IPS DF 6.9 (cell line): ENCODE data around the gene GIMAP7.
"Not testable (repeated sequence)": the region's sequence is repeated elsewhere in the genome, so short reads cannot be mapped to it uniquely, and the experiment has no call there.

Experiments used
- DNase-seq: peaks from one replicate; pipeline ENCODE4 v3.0.0-alpha.2; 2013; ENCODE audit warnings: low read depth, low spot score
- H3K27ac ChIP-seq: one replicate; pipeline ENCODE4 v1.5.1; 2013; ENCODE audit warnings: low read length, control low read depth
- H3K27me3 ChIP-seq: 2 replicates; pipeline ENCODE4 v1.6.1; 2013; ENCODE audit warnings: mild to moderate bottlenecking, low read length; ENCODE audit not compliant: control insufficient read depth, insufficient read depth
- H3K36me3 ChIP-seq: 2 replicates; pipeline ENCODE4 v1.6.1; 2013; ENCODE audit warnings: low read length; ENCODE audit not compliant: control insufficient read depth, insufficient read depth
- H3K4me1 ChIP-seq: 2 replicates; pipeline ENCODE4 v1.6.1; 2013; ENCODE audit warnings: low read length; ENCODE audit not compliant: control insufficient read depth, insufficient read depth
- H3K4me3 ChIP-seq: 2 replicates; pipeline ENCODE4 v1.5.1; 2013; ENCODE audit warnings: mild to moderate bottlenecking, low read length
- H3K9me3 ChIP-seq: 2 replicates; pipeline ENCODE4 v1.6.1; 2013; ENCODE audit warnings: low read length, inconsistent platforms; ENCODE audit not compliant: control insufficient read depth, insufficient read depth
- WGBS: extraction: QIAGEN DNeasy Blood & Tissue Kit; methylation state at CpG from one replicate; pipeline ENCODE4 v1.1.7; 2013; ENCODE audit warnings: mixed read lengths, missing lambda C conversion rate; ENCODE audit not compliant: insufficient read length, insufficient coverage; 5-methylcytosine and 5-hydroxymethylcytosine counted together

Gene GIMAP7

GRCh38 chr7:150481186-150481920 is 33.3 kb upstream of the GIMAP7 start:
- Histone ChIP-seq H3K4me3 (no peak overlapping the region), H3K4me1 (no peaks in the 10 kb centered on the region), H3K27ac (no peak overlapping the region), H3K27me3 (no peaks in the 10 kb centered on the region), H3K36me3 (no peaks in the 10 kb centered on the region), H3K9me3 (no peaks in the 10 kb centered on the region)
- WGBS = no CpG with 5 or more reads among the region's 9 CpGs
- DNase-seq = no peak

- DNase-seq = no peak
- H3K27ac ChIP-seq = no peak overlapping the region
- H3K4me1 ChIP-seq = no peaks in the 10 kb centered on the region
- H3K36me3 ChIP-seq = no peaks in the 10 kb centered on the region
- no CpG with 5 or more reads among the region's 4 CpGs for WGBS
- no peak overlapping the region for H3K4me3 ChIP-seq
- no peaks in the 10 kb centered on the region for H3K9me3 ChIP-seq
- H3K27me3 ChIP-seq = no peaks in the 10 kb centered on the region
These were observed 32.8 kb upstream of the GIMAP7 start for GRCh38 chr7:150481922-150482321.

- H3K9me3 ChIP-seq, H3K4me3 ChIP-seq, H3K4me1 ChIP-seq, H3K36me3 ChIP-seq, H3K27ac ChIP-seq, DNase-seq, H3K27me3 ChIP-seq: not testable (repeated sequence)
- no CpG with 5 or more reads among the region's 2 CpGs for WGBS
These were observed 31.2 kb upstream of the GIMAP7 start for GRCh38 chr7:150483514-150483913.

- not testable (repeated sequence) for H3K36me3 ChIP-seq, H3K4me3 ChIP-seq, H3K27ac ChIP-seq, DNase-seq, H3K9me3 ChIP-seq, H3K4me1 ChIP-seq, H3K27me3 ChIP-seq
- WGBS = no CpG with 5 or more reads among the region's 3 CpGs
These were observed 30.6 kb upstream of the GIMAP7 start for GRCh38 chr7:150484071-150484470.

GRCh38 chr7:150487625-150488024 is 27.0 kb upstream of the GIMAP7 start:
- Histone ChIP-seq H3K27ac (no peak overlapping the region), H3K9me3 (no peaks in the 10 kb centered on the region), H3K36me3 (no peaks in the 10 kb centered on the region), H3K4me3 (no peak overlapping the region), H3K4me1 (no peaks in the 10 kb centered on the region), H3K27me3 (no peaks in the 10 kb centered on the region)
- no CpG with 5 or more reads among the region's 2 CpGs for WGBS
- no peak for DNase-seq

GRCh38 chr7:150489782-150490181 is 24.9 kb upstream of the GIMAP7 start:
- no CpG with 5 or more reads among the region's 1 CpG for WGBS
- no peak overlapping the region for H3K4me3 ChIP-seq
- H3K36me3 ChIP-seq = no peaks in the 10 kb centered on the region
- no peaks in the 10 kb centered on the region for H3K27me3 ChIP-seq
- DNase-seq = no peak
- H3K9me3 ChIP-seq = no peaks in the 10 kb centered on the region
- no peaks in the 10 kb centered on the region for H3K4me1 ChIP-seq
- H3K27ac ChIP-seq = no peak overlapping the region

GRCh38 chr7:150493442-150493841 is 21.2 kb upstream of the GIMAP7 start:
- H3K4me1 ChIP-seq, DNase-seq, H3K9me3 ChIP-seq, H3K27ac ChIP-seq, H3K36me3 ChIP-seq, H3K4me3 ChIP-seq, H3K27me3 ChIP-seq: not testable (repeated sequence)
- no CpG with 5 or more reads among the region's 3 CpGs for WGBS

- Histone ChIP-seq H3K4me1 (no peaks in the 10 kb centered on the region), H3K4me3 (no peak overlapping the region), H3K27ac (no peak overlapping the region), H3K27me3 (no peaks in the 10 kb centered on the region), H3K36me3 (no peaks in the 10 kb centered on the region), H3K9me3 (no peaks in the 10 kb centered on the region)
- no peak for DNase-seq
These were observed 12.2 kb upstream of the GIMAP7 start for GRCh38 chr7:150502519-150502918.

- Histone ChIP-seq H3K4me1 (no peaks in the 10 kb centered on the region), H3K27me3 (no peaks in the 10 kb centered on the region), H3K9me3 (no peaks in the 10 kb centered on the region), H3K4me3 (no peak overlapping the region), H3K27ac (no peak overlapping the region), H3K36me3 (no peaks in the 10 kb centered on the region)
- no CpG with 5 or more reads among the region's 4 CpGs for WGBS
- no peak for DNase-seq
These were observed 11.5 kb upstream of the GIMAP7 start for GRCh38 chr7:150503155-150503554.

GRCh38 chr7:150503581-150503980 is 11.1 kb upstream of the GIMAP7 start:
- H3K4me3 ChIP-seq = no peak overlapping the region
- DNase-seq = no peak
- H3K4me1 ChIP-seq = no peaks in the 10 kb centered on the region
- H3K27ac ChIP-seq = no peak overlapping the region
- WGBS = no CpG with 5 or more reads among the region's 3 CpGs
- no peaks in the 10 kb centered on the region for H3K36me3 ChIP-seq
- H3K9me3 ChIP-seq = no peaks in the 10 kb centered on the region
- H3K27me3 ChIP-seq = no peaks in the 10 kb centered on the region

GRCh38 chr7:150507947-150508602 is 6.6 kb upstream of the GIMAP7 start:
- no peak for DNase-seq
- no peak overlapping the region for H3K4me3 ChIP-seq
- no CpG with 5 or more reads among the region's 4 CpGs for WGBS

More at GRCh38 chr7:150507947-150508602, 6.6 kb upstream of the GIMAP7 start:
- Histone ChIP-seq H3K27me3 (no peaks in the 10 kb centered on the region), H3K4me1 (no peaks in the 10 kb centered on the region), H3K9me3 (no peaks in the 10 kb centered on the region), H3K36me3 (no peaks in the 10 kb centered on the region), H3K27ac (no peak overlapping the region)
